ENCODE measurements around the gene GPC3. TPM values are rescaled to one million over a fixed set of nuclear protein-coding genes. Genes with fewer than 3 reads are reported as not detected.
A peak's percentile ranks its signal among the peaks of the same experiment; 100 is the strongest.

The GPC3 gene
- total RNA-seq, 1 donor from 2014 or later = 0.26 TPM

DNA sequence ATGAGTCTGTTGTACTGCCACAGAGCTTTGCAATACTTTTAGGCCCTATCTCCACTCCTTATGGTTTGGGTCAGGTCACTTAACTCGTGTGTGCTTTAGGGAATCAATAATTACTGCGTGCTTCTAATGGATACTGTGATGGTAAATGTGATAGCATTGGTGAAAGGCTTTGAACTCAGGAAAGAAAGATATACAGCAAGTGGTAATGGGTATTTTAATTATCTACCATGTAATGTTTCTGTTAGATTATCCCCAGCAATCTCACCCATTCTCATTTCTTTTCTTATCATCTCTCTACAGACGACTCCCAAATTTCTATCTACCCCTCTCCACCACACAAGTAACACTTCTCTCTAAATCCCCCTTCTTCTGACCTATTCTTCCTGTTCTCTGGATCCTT is 128.6 kb downstream of the GPC3 start:
- no peak for TF ChIP-seq CTCF (IDR thresholded peaks at IDR 0.05; ENCODE audit: insufficient read depth, low read length, severe bottlenecking)
- FAIRE-seq (no peak), DNase-seq (ENCODE audit: low read depth) (no peak)
- Histone ChIP-seq H3K4me3 (ENCODE audit: low read depth, low read length) (no peak overlapping the region), H3K27me3 (ENCODE audit: control insufficient read depth, insufficient read depth, low read length) (no peaks in the 10 kb centered on the region), H3K36me3 (ENCODE audit: control insufficient read depth, insufficient read depth, low read length) (no peaks in the 10 kb centered on the region)

- DNase-seq (ENCODE audit: low read depth) (no peak), FAIRE-seq (no peak)
- Histone ChIP-seq H3K4me3 (ENCODE audit: low read depth, low read length) (no peak overlapping the region), H3K27me3 (ENCODE audit: control insufficient read depth, insufficient read depth, low read length) (no peaks in the 10 kb centered on the region), H3K36me3 (ENCODE audit: control insufficient read depth, insufficient read depth, low read length) (no peaks in the 10 kb centered on the region)
- TF ChIP-seq CTCF (IDR thresholded peaks at IDR 0.05; ENCODE audit: insufficient read depth, low read length, severe bottlenecking) = no peak
These were observed 131.1 kb downstream of the GPC3 start for GRCh38 chrX:133854290-133854689.

GRCh38 chrX:133852837-133853356 is 132.5 kb downstream of the GPC3 start:
- Histone ChIP-seq H3K4me3 (ENCODE audit: low read depth, low read length) (no peak overlapping the region), H3K36me3 (ENCODE audit: control insufficient read depth, insufficient read depth, low read length) (no peaks in the 10 kb centered on the region), H3K27me3 (ENCODE audit: control insufficient read depth, insufficient read depth, low read length) (no peaks in the 10 kb centered on the region)
- no peak for TF ChIP-seq CTCF (IDR thresholded peaks at IDR 0.05; ENCODE audit: insufficient read depth, low read length, severe bottlenecking)
- no peak for DNase-seq (ENCODE audit: low read depth)
- FAIRE-seq = no peak

GRCh38 chrX:133852401-133852800 is 133.0 kb downstream of the GPC3 start:
- H3K36me3 ChIP-seq (ENCODE audit: control insufficient read depth, insufficient read depth, low read length) = no peaks in the 10 kb centered on the region
- no peak for DNase-seq (ENCODE audit: low read depth)
- no peak for FAIRE-seq
- H3K4me3 ChIP-seq (ENCODE audit: low read depth, low read length) = no peak overlapping the region
- no peaks in the 10 kb centered on the region for H3K27me3 ChIP-seq (ENCODE audit: control insufficient read depth, insufficient read depth, low read length)
- TF ChIP-seq CTCF (IDR thresholded peaks at IDR 0.05; ENCODE audit: insufficient read depth, low read length, severe bottlenecking) = no peak

DNA sequence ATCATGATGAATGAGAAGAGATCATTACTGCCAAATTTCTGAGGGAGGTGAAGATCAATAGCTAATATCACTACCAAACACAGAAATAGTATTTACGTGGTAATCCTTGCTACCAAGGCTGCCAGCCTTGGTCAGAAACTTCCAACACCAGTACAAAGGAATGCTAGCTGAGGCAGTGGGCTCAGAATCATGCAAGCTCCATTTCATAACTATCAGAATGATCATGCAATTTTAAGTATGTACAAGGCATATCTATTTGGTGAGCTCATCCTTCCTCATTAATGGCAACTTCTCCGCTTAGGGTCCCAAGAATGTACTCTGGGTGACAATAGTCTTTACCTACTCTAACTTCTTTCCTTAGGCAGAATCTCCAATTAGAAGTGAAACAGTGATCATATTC is 135.0 kb downstream of the GPC3 start:
- Histone ChIP-seq H3K4me3 (ENCODE audit: low read depth, low read length) (no peak overlapping the region), H3K27me3 (ENCODE audit: control insufficient read depth, insufficient read depth, low read length) (no peaks in the 10 kb centered on the region), H3K36me3 (ENCODE audit: control insufficient read depth, insufficient read depth, low read length) (no peaks in the 10 kb centered on the region)
- DNase-seq (ENCODE audit: low read depth) (no peak), FAIRE-seq (no peak)
- TF ChIP-seq CTCF (IDR thresholded peaks at IDR 0.05; ENCODE audit: insufficient read depth, low read length, severe bottlenecking) = no peak

GRCh38 chrX:133849676-133850075 is 135.7 kb downstream of the GPC3 start:
- FAIRE-seq = no peak
- H3K4me3 ChIP-seq (ENCODE audit: low read depth, low read length) = no peak overlapping the region
- no peaks in the 10 kb centered on the region for H3K27me3 ChIP-seq (ENCODE audit: control insufficient read depth, insufficient read depth, low read length)
- TF ChIP-seq CTCF (IDR thresholded peaks at IDR 0.05; ENCODE audit: insufficient read depth, low read length, severe bottlenecking) = no peak
- no peaks in the 10 kb centered on the region for H3K36me3 ChIP-seq (ENCODE audit: control insufficient read depth, insufficient read depth, low read length)
- DNase-seq (ENCODE audit: low read depth) = peak; percentile 8

Data from bronchial epithelial cell (primary cell).